H9 (cell line): ENCODE measurements around the gene APBB2. TPM values are rescaled to one million over a fixed set of nuclear protein-coding genes. Genes with fewer than 3 reads are reported as not detected.

Experiments used
- DNase-seq: peaks from one replicate; pipeline ENCODE4 v3.0.0-alpha.2; 2017
- H2AFZ ChIP-seq: one replicate; pipeline ENCODE4 v1.6.1; 2013; ENCODE audit warnings: mild to moderate bottlenecking, low read length, control low read depth, moderate library complexity
- H2AK5ac ChIP-seq: 2 replicates; pipeline ENCODE4 v1.6.1; 2013; ENCODE audit warnings: low read length, control low read depth, mixed read lengths; ENCODE audit not compliant: insufficient read length
- H2BK120ac ChIP-seq: one replicate; pipeline ENCODE4 v1.6.1; 2013; ENCODE audit warnings: low read depth, mild to moderate bottlenecking, low read length, control low read depth, inconsistent platforms; ENCODE audit not compliant: poor library complexity, severe bottlenecking
- H2BK12ac ChIP-seq: 2 replicates; pipeline ENCODE4 v1.6.1; 2013; ENCODE audit warnings: low read length, control low read depth, mixed read lengths, low read depth; ENCODE audit not compliant: insufficient read length
- H2BK15ac ChIP-seq: 2 replicates; pipeline ENCODE4 v1.6.1; 2013; ENCODE audit warnings: low read depth, low read length, control low read depth
- H2BK20ac ChIP-seq: one replicate; pipeline ENCODE4 v1.6.1; 2013; ENCODE audit warnings: low read depth, mild to moderate bottlenecking, low read length, control low read depth, inconsistent platforms; ENCODE audit not compliant: poor library complexity, severe bottlenecking
- H2BK5ac ChIP-seq: 2 replicates; pipeline ENCODE4 v1.6.1; 2013; ENCODE audit warnings: low read length, control low read depth, mixed read lengths; ENCODE audit not compliant: insufficient read length
- H3K14ac ChIP-seq: 2 replicates; pipeline ENCODE4 v1.6.1; 2013; ENCODE audit warnings: low read length, control low read depth; ENCODE audit not compliant: insufficient read depth
- H3K18ac ChIP-seq: 2 replicates; pipeline ENCODE4 v1.6.1; 2013; ENCODE audit warnings: low read depth, mild to moderate bottlenecking, mixed read lengths, low read length, control low read depth; ENCODE audit not compliant: insufficient read length
- H3K23ac ChIP-seq: 2 replicates; pipeline ENCODE4 v1.6.1; 2013; ENCODE audit warnings: low read length, control low read depth, mixed read lengths, low read depth; ENCODE audit not compliant: insufficient read length
- H3K23me2 ChIP-seq: 2 replicates; pipeline ENCODE4 v1.6.1; 2013; ENCODE audit warnings: low read depth, mild to moderate bottlenecking, mixed read lengths, low read length, control low read depth; ENCODE audit not compliant: insufficient read length, poor library complexity, severe bottlenecking
- H3K27ac ChIP-seq: 2 replicates; pipeline ENCODE4 v1.5.1; 2013; ENCODE audit warnings: low read length, control low read depth, mixed read lengths, low read depth; ENCODE audit not compliant: insufficient read length
- H3K27me3 ChIP-seq: 2 replicates; pipeline ENCODE4 v1.6.1; 2013; ENCODE audit warnings: low read length, control low read depth, inconsistent platforms; ENCODE audit not compliant: insufficient read depth
- H3K4ac ChIP-seq: 2 replicates; pipeline ENCODE4 v1.6.1; 2013; ENCODE audit warnings: low read depth, mild to moderate bottlenecking, control low read depth, inconsistent platforms, low read length, moderate library complexity
- H3K4me1 ChIP-seq: 2 replicates; pipeline ENCODE4 v1.6.1; 2013; ENCODE audit warnings: low read length, control low read depth, inconsistent platforms; ENCODE audit not compliant: insufficient read depth
- H3K4me2 ChIP-seq: 2 replicates; pipeline ENCODE4 v1.6.1; 2013; ENCODE audit warnings: low read length, control low read depth, mixed read lengths; ENCODE audit not compliant: insufficient read length, insufficient read depth
- H3K56ac ChIP-seq: 2 replicates; pipeline ENCODE4 v1.6.1; 2013; ENCODE audit warnings: low read depth, mild to moderate bottlenecking, mixed read lengths, low read length, control low read depth; ENCODE audit not compliant: insufficient read length
- H3K79me1 ChIP-seq: 2 replicates; pipeline ENCODE4 v1.6.1; 2013; ENCODE audit warnings: low read depth, mild to moderate bottlenecking, moderate library complexity, low read length, control low read depth, inconsistent platforms; ENCODE audit not compliant: insufficient read depth, poor library complexity, severe bottlenecking
- H3K79me2 ChIP-seq: 2 replicates; pipeline ENCODE4 v1.6.1; 2013; ENCODE audit warnings: low read length, control low read depth, inconsistent platforms; ENCODE audit not compliant: insufficient read depth
- H3K9ac ChIP-seq: 2 replicates; pipeline ENCODE4 v1.6.1; 2013; ENCODE audit warnings: low read length, control low read depth, mixed read lengths; ENCODE audit not compliant: insufficient read length; ENCODE audit errors: extremely low read depth
- H3K9me3 ChIP-seq: one replicate; pipeline ENCODE4 v1.6.1; 2013; ENCODE audit warnings: low read depth, low read length, inconsistent platforms; ENCODE audit not compliant: control insufficient read depth
- H3T11ph ChIP-seq: one replicate; pipeline ENCODE4 v1.6.1; 2013; ENCODE audit warnings: mild to moderate bottlenecking, low read length, control low read depth, inconsistent platforms
- H4K20me1 ChIP-seq: one replicate; pipeline ENCODE4 v1.6.1; 2013; ENCODE audit not compliant: control insufficient read depth, insufficient read length, insufficient read depth
- H4K5ac ChIP-seq: 2 replicates; pipeline ENCODE4 v1.6.1; 2013; ENCODE audit warnings: low read depth, mild to moderate bottlenecking, mixed read lengths, low read length, control low read depth; ENCODE audit not compliant: insufficient read length
- H4K8ac ChIP-seq: replicated peaks from 2 replicates; pipeline ENCODE4 v1.6.1; 2013; ENCODE audit warnings: low read length, control low read depth, mixed read lengths, low read depth; ENCODE audit not compliant: insufficient read length
- H4K91ac ChIP-seq: 2 replicates; pipeline ENCODE4 v1.6.1; 2013; ENCODE audit warnings: low read depth, mild to moderate bottlenecking, moderate library complexity, mixed read lengths, low read length, control low read depth; ENCODE audit not compliant: insufficient read length
- H3K27ac Mint-ChIP-seq, 3 experiments: 2 replicates in 2 of 3; 3 replicates in 1 of 3; pipeline ENCODE4 v1.8.0; 2020 to 2021; ENCODE audit warnings: mixed read lengths in 3 of 3, mild to moderate bottlenecking in 1 of 3, moderate library complexity in 1 of 3
- H3K27me3 Mint-ChIP-seq: 2 replicates; pipeline ENCODE4 v1.8.0; 2021; ENCODE audit warnings: low read depth, mild to moderate bottlenecking, moderate library complexity, mixed read lengths
- H3K36me3 Mint-ChIP-seq, 3 experiments: 2 replicates in 2 of 3; 3 replicates in 1 of 3; pipeline ENCODE4 v1.8.0; 2020 to 2021; ENCODE audit warnings: low read depth in 3 of 3, mixed read lengths in 3 of 3; ENCODE audit not compliant: insufficient read depth in 1 of 3
- H3K4me1 Mint-ChIP-seq, 2 experiments: 2 replicates each; pipeline ENCODE4 v1.8.0; 2020; ENCODE audit warnings: mixed read lengths in 2 of 2
- H3K4me3 Mint-ChIP-seq, 2 experiments: 2 replicates in 1 of 2; 3 replicates in 1 of 2; pipeline ENCODE4 v1.8.0; 2020 to 2021; ENCODE audit warnings: mild to moderate bottlenecking in 2 of 2, mixed read lengths in 2 of 2, moderate library complexity in 1 of 2
- H3K9me3 Mint-ChIP-seq, 2 experiments: 2 replicates in 1 of 2; 3 replicates in 1 of 2; pipeline ENCODE4 v1.8.0; 2020; ENCODE audit warnings: mild to moderate bottlenecking in 2 of 2, mixed read lengths in 2 of 2, moderate library complexity in 1 of 2
- CTCF ChIP-seq: fragments of 200-600 bp; sonication (generic); conservative IDR thresholded peaks from 3 replicates; pipeline ENCODE4 v1.8.0; 2021; ENCODE audit warnings: antibody characterized with exemption, mild to moderate bottlenecking
- WGBS: extraction: QIAGEN DNeasy Blood & Tissue Kit; methylation state at CpG from one replicate; pipeline ENCODE4 v1.1.7; 2013; ENCODE audit warnings: missing lambda C conversion rate, low lambda C conversion rate, mixed read lengths; ENCODE audit not compliant: insufficient read length; ENCODE audit errors: extremely low coverage; 5-methylcytosine and 5-hydroxymethylcytosine counted together
- total RNA-seq: library from RNA; stranded (reverse); gene quantifications from 2 replicates; pipeline ENCODE4 v1.2.1, GENCODE V29; 2021

Gene APBB2
- total RNA-seq, 1 experiment from 2014 or later, result 39.6 TPM

- Histone ChIP-seq H3T11ph (no peak overlapping the region), H2BK20ac (no peak overlapping the region), H3K27me3 (no peaks in the 10 kb centered on the region), H3K79me2 (no peaks in the 10 kb centered on the region), H3K18ac (no peak overlapping the region), H3K56ac (no peak overlapping the region), H3K4ac (no peak overlapping the region), H2BK5ac (no peak overlapping the region), H2AK5ac (no peak overlapping the region), H2BK15ac (no peak overlapping the region), H3K79me1 (no peaks in the 10 kb centered on the region), H3K23me2 (no peaks in the 10 kb centered on the region), H3K4me1 (0 out of 2 replicates have a peak, but pooled peaks cover 3% of the 10 kb centered on the region), H3K23ac (no peak overlapping the region), H3K9me3 (no peaks in the 10 kb centered on the region), H2BK12ac (no peak overlapping the region), H4K5ac (no peak overlapping the region), H4K20me1 (no peaks in the 10 kb centered on the region), H2BK120ac (no peak overlapping the region), H3K14ac (no peak overlapping the region), H3K4me2 (no peak overlapping the region), H4K8ac (no peak overlapping the region), H4K91ac (no peak overlapping the region), H3K27ac (no peak overlapping the region), H2AFZ (no peak overlapping the region), H3K9ac (no peak overlapping the region)
- Mint-ChIP-seq H3K9me3 (no peaks in the 10 kb centered on the region), H3K4me3 (no peak overlapping the region), H3K27me3 (no peaks in the 10 kb centered on the region), H3K27ac (peak overlapping the region in 1 of 3 experiments; percentile 4; a peak in 2 of 7 replicates), H3K36me3 (peaks cover 0 to 4% (median 2%) of the 10 kb centered on the region in 3 experiments; a peak in 2 of 7 replicates), H3K4me1 (peaks cover 43 to 47% of the 10 kb centered on the region in 2 experiments)
- no peak for TF ChIP-seq CTCF
- DNase-seq, result no peak
- no CpG with 5 or more reads among the region's 5 CpGs for WGBS
These were observed 276.0 kb downstream of the APBB2 start for GRCh38 chr4:40938337-40938736.
